A549 (cell line): Measurements from ENCODE around the gene CD276.
A peak's percentile ranks its signal among the peaks of the same experiment; 100 is the strongest.

Source experiments
- BHLHE40 ChIP-seq: IDR thresholded peaks from 2 replicates; pipeline ENCODE4 v1.6.1; 2012; ENCODE audit warnings: low read depth, low read length, inconsistent platforms
- EP300 ChIP-seq, 2 experiments: fragments of >200 bp; sonication (Bioruptor Twin); formaldehyde crosslinking; IDR thresholded peaks; 2 replicates in 1 of 2; 3 replicates in 1 of 2; pipeline ENCODE4 v1.6.1; 2016 to 2017
- ESRRA ChIP-seq: fragments of 150-350 bp; IDR thresholded peaks from 2 replicates; pipeline ENCODE4 v1.6.1; 2014; ENCODE audit warnings: mild to moderate bottlenecking, low read length, borderline replicate concordance
- GATA3 ChIP-seq: IDR thresholded peaks from 2 replicates; pipeline ENCODE4 v1.6.1; 2012; ENCODE audit warnings: borderline replicate concordance
- JUN ChIP-seq, 2 experiments: fragments of >200 bp; sonication (Bioruptor Twin); formaldehyde crosslinking; IDR thresholded peaks; 2 replicates in 1 of 2; 3 replicates in 1 of 2; pipeline ENCODE4 v1.6.1; 2016 to 2017
- JUNB ChIP-seq: fragments of >200 bp; sonication (Bioruptor Twin); formaldehyde crosslinking; IDR thresholded peaks from 2 replicates; pipeline ENCODE4 v1.6.1; 2016
- MYC ChIP-seq: IDR thresholded peaks from 2 replicates; pipeline ENCODE4 v1.6.1; 2012; ENCODE audit warnings: mild to moderate bottlenecking, inconsistent platforms, low read length, improper control_type of control experiment, borderline replicate concordance
- POLR2A ChIP-seq: IDR thresholded peaks from 2 replicates; pipeline ENCODE4 v1.6.1; 2012; ENCODE audit warnings: mild to moderate bottlenecking, low read length
- SMC3 ChIP-seq: fragments of >200 bp; sonication (Bioruptor Twin); formaldehyde crosslinking; IDR thresholded peaks from 3 replicates; pipeline ENCODE4 v1.6.1; 2018; ENCODE audit warnings: inconsistent platforms
- ZNF302 ChIP-seq: fragments of 250-450 bp; sonication (Bioruptor Pico); IDR thresholded peaks from 2 replicates; pipeline ENCODE4 v1.9.0; 2021; ENCODE audit warnings: inconsistent platforms, mild to moderate bottlenecking, moderate library complexity
- TF ChIP-seq, protein P1 (sequence below): fragments of >200 bp; sonication (Bioruptor Twin); formaldehyde crosslinking; IDR thresholded peaks from 3 replicates; pipeline ENCODE4 v1.5.1; 2016
- TF ChIP-seq, protein P2 (sequence below): fragments of 200-600 bp; sonication (generic); IDR thresholded peaks from 2 replicates; pipeline ENCODE4 v1.6.1; 2016; ENCODE audit warnings: antibody characterized with exemption, mild to moderate bottlenecking, moderate library complexity
- TF ChIP-seq, protein P3 (sequence below): IDR thresholded peaks from 2 replicates; pipeline ENCODE4 v1.6.1; 2012

DNA sequence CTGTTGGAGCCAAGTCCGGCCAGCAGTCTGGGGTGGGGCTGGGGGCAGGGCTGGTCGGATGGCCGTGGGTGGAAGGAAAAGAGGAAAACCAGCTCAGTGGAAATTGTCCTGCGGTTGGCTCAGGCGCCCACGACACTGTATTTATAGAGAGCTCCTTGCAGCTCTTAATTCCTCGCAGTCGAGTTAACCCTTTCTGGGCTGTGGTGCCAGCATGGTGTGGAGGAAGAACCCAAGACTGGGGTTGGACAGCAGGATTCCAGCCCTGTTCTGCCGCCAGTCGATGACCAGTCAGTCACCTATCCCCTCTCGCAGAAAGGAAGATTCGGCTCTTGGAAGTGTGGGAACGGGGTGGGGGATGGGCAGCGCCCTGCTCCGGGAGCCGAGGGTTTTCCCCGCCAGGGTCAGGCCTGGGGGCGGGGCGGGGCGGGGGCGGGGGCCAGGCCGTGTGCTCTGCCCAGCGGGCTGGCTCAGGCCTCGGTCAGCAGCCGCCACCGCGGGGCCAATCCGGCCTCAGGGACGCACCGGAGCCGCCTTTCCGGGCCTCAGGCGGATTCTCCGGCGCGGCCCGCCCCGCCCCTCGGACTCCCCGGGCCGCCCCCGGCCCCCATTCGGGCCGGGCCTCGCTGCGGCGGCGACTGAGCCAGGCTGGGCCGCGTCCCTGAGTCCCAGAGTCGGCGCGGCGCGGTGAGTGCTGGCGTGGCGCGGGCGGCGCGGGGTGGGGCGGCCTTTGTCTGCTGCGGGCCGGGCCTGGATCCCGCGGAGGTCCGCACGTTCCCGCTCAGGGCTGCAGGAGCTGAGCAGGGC is at the start of gene CD276:
- TF ChIP-seq, protein P1, sequence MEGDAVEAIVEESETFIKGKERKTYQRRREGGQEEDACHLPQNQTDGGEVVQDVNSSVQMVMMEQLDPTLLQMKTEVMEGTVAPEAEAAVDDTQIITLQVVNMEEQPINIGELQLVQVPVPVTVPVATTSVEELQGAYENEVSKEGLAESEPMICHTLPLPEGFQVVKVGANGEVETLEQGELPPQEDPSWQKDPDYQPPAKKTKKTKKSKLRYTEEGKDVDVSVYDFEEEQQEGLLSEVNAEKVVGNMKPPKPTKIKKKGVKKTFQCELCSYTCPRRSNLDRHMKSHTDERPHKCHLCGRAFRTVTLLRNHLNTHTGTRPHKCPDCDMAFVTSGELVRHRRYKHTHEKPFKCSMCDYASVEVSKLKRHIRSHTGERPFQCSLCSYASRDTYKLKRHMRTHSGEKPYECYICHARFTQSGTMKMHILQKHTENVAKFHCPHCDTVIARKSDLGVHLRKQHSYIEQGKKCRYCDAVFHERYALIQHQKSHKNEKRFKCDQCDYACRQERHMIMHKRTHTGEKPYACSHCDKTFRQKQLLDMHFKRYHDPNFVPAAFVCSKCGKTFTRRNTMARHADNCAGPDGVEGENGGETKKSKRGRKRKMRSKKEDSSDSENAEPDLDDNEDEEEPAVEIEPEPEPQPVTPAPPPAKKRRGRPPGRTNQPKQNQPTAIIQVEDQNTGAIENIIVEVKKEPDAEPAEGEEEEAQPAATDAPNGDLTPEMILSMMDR: no peak; the same call in 2 of the 3 replicates
- TF ChIP-seq BHLHE40 (no peak), SMC3 (no peak), POLR2A (peak; percentile 34; the same call in 1 of the 2 replicates), JUNB (no peak), EP300 (IDR thresholded peaks at IDR 0.05) (no peak), GATA3 (no peak), ESRRA (no peak), MYC (no peak), ZNF302 (CRISPR knock-in tag) (no peak), JUN (IDR thresholded peaks at IDR 0.05) (peak in 1 of 2 experiments; percentile 55; a peak in 1 of 5 replicates)
- TF ChIP-seq, protein P2, sequence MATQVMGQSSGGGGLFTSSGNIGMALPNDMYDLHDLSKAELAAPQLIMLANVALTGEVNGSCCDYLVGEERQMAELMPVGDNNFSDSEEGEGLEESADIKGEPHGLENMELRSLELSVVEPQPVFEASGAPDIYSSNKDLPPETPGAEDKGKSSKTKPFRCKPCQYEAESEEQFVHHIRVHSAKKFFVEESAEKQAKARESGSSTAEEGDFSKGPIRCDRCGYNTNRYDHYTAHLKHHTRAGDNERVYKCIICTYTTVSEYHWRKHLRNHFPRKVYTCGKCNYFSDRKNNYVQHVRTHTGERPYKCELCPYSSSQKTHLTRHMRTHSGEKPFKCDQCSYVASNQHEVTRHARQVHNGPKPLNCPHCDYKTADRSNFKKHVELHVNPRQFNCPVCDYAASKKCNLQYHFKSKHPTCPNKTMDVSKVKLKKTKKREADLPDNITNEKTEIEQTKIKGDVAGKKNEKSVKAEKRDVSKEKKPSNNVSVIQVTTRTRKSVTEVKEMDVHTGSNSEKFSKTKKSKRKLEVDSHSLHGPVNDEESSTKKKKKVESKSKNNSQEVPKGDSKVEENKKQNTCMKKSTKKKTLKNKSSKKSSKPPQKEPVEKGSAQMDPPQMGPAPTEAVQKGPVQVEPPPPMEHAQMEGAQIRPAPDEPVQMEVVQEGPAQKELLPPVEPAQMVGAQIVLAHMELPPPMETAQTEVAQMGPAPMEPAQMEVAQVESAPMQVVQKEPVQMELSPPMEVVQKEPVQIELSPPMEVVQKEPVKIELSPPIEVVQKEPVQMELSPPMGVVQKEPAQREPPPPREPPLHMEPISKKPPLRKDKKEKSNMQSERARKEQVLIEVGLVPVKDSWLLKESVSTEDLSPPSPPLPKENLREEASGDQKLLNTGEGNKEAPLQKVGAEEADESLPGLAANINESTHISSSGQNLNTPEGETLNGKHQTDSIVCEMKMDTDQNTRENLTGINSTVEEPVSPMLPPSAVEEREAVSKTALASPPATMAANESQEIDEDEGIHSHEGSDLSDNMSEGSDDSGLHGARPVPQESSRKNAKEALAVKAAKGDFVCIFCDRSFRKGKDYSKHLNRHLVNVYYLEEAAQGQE: no peak
- TF ChIP-seq, protein P3, sequence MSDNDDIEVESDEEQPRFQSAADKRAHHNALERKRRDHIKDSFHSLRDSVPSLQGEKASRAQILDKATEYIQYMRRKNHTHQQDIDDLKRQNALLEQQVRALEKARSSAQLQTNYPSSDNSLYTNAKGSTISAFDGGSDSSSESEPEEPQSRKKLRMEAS: no peak
